DOHH2 (cell line): ENCODE measurements around the gene LAPTM5.

ENCODE experiments used
- H3F3A ChIP-seq: fragments of 200-600 bp; sonication (generic), shearing (Covaris generic); 2 replicates; pipeline ENCODE4 v1.6.0; 2016; ENCODE audit warnings: antibody characterized with exemption, mild to moderate bottlenecking; ENCODE audit not compliant: control insufficient read depth, insufficient read depth
- H3K27ac ChIP-seq: fragments of 200-600 bp; sonication (generic); 2 replicates; pipeline ENCODE4 v1.5.1; 2014; ENCODE audit warnings: low read depth, mild to moderate bottlenecking, low read length, moderate library complexity
- H3K27me3 ChIP-seq: fragments of 200-600 bp; sonication (generic); 2 replicates; pipeline ENCODE4 v1.6.1; 2014; ENCODE audit warnings: mild to moderate bottlenecking, low read length, mixed read lengths; ENCODE audit not compliant: control insufficient read depth
- H3K36me3 ChIP-seq: fragments of 200-600 bp; sonication (generic); 2 replicates; pipeline ENCODE4 v1.6.1; 2014; ENCODE audit warnings: mild to moderate bottlenecking, low read length, moderate library complexity, mixed read lengths; ENCODE audit not compliant: control insufficient read depth
- H3K4me1 ChIP-seq: fragments of 200-600 bp; sonication (generic); 2 replicates; pipeline ENCODE4 v1.6.1; 2014; ENCODE audit warnings: mild to moderate bottlenecking, low read length, mixed read lengths; ENCODE audit not compliant: control insufficient read depth
- H3K4me2 ChIP-seq: fragments of 200-600 bp; sonication (generic); 2 replicates; pipeline ENCODE4 v1.6.0; 2014; ENCODE audit warnings: mild to moderate bottlenecking, low read length, moderate library complexity
- H3K4me3 ChIP-seq: fragments of 200-600 bp; sonication (generic); 2 replicates; pipeline ENCODE4 v1.5.1; 2014; ENCODE audit warnings: mild to moderate bottlenecking, low read length, mixed read lengths
- H3K79me2 ChIP-seq: fragments of 200-600 bp; sonication (generic); 2 replicates; pipeline ENCODE4 v1.6.1; 2014; ENCODE audit warnings: mild to moderate bottlenecking, low read length, mixed read lengths; ENCODE audit not compliant: control insufficient read depth
- H3K9me2 ChIP-seq: fragments of 200-600 bp; sonication (generic); replicated peaks from 2 replicates; pipeline ENCODE4 v1.6.1; 2014; ENCODE audit warnings: mild to moderate bottlenecking, low read length, mixed read lengths; ENCODE audit not compliant: control insufficient read depth
- H3K9me3 ChIP-seq: fragments of 200-600 bp; sonication (generic); 2 replicates; pipeline ENCODE4 v1.6.1; 2014; ENCODE audit warnings: antibody characterized with exemption, low read length, mixed read lengths; ENCODE audit not compliant: control insufficient read depth, insufficient read depth
- H4K20me1 ChIP-seq: fragments of 200-600 bp; sonication (generic); 2 replicates; pipeline ENCODE4 v1.6.0; 2014; ENCODE audit warnings: low read depth, mild to moderate bottlenecking, antibody characterized with exemption, low read length, moderate library complexity; ENCODE audit not compliant: control insufficient read depth, insufficient read depth
- EZH2phosphoT487 ChIP-seq: fragments of 200-600 bp; sonication (generic); IDR thresholded peaks from 2 replicates; pipeline ENCODE4 v1.6.1; 2017; ENCODE audit warnings: borderline replicate concordance, mild to moderate bottlenecking, antibody characterized with exemption, low read length, moderate library complexity, mixed read lengths
- TF ChIP-seq, protein P1 (sequence below): fragments of 200-600 bp; sonication (generic); IDR thresholded peaks from one replicate; pipeline ENCODE4 v1.5.1; 2014; ENCODE audit warnings: antibody characterized with exemption, mild to moderate bottlenecking, low read depth, low read length; ENCODE audit not compliant: poor library complexity, severe bottlenecking

LAPTM5 gene

GRCh38 chr1:30786264-30786991 is 28.9 kb upstream of the LAPTM5 start:
- no peaks in the 10 kb centered on the region for H3F3A ChIP-seq
- no peak for TF ChIP-seq EZH2phosphoT487
- TF ChIP-seq, protein P1, sequence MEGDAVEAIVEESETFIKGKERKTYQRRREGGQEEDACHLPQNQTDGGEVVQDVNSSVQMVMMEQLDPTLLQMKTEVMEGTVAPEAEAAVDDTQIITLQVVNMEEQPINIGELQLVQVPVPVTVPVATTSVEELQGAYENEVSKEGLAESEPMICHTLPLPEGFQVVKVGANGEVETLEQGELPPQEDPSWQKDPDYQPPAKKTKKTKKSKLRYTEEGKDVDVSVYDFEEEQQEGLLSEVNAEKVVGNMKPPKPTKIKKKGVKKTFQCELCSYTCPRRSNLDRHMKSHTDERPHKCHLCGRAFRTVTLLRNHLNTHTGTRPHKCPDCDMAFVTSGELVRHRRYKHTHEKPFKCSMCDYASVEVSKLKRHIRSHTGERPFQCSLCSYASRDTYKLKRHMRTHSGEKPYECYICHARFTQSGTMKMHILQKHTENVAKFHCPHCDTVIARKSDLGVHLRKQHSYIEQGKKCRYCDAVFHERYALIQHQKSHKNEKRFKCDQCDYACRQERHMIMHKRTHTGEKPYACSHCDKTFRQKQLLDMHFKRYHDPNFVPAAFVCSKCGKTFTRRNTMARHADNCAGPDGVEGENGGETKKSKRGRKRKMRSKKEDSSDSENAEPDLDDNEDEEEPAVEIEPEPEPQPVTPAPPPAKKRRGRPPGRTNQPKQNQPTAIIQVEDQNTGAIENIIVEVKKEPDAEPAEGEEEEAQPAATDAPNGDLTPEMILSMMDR = no peak
- no peak overlapping the region for H3K4me2 ChIP-seq

GRCh38 chr1:30785714-30786113 is 28.1 kb upstream of the LAPTM5 start:
- Histone ChIP-seq H3K36me3 (no peaks in the 10 kb centered on the region), H3K9me3 (no peaks in the 10 kb centered on the region), H4K20me1 (no peaks in the 10 kb centered on the region), H3K4me1 (peaks cover 21% of the 10 kb centered on the region), H3K27me3 (peaks cover 31% of the 10 kb centered on the region), H3K4me2 (no peak overlapping the region), H3F3A (no peaks in the 10 kb centered on the region), H3K79me2 (no peaks in the 10 kb centered on the region), H3K27ac (no peak overlapping the region), H3K4me3 (no peak overlapping the region), H3K9me2 (no peaks in the 10 kb centered on the region)
- TF ChIP-seq, protein P1 = no peak
- TF ChIP-seq EZH2phosphoT487 = no peak

More at GRCh38 chr1:30786264-30786991, 28.9 kb upstream of the LAPTM5 start:
- no peak overlapping the region for H3K27ac ChIP-seq
- no peaks in the 10 kb centered on the region for H3K9me2 ChIP-seq
- no peaks in the 10 kb centered on the region for H3K9me3 ChIP-seq
- H3K4me3 ChIP-seq = no peak overlapping the region
- H3K27me3 ChIP-seq = peaks cover 38% of the 10 kb centered on the region
- H3K36me3 ChIP-seq = no peaks in the 10 kb centered on the region
- H4K20me1 ChIP-seq = no peaks in the 10 kb centered on the region
- H3K79me2 ChIP-seq = no peaks in the 10 kb centered on the region
- peaks cover 25% of the 10 kb centered on the region for H3K4me1 ChIP-seq

DNA sequence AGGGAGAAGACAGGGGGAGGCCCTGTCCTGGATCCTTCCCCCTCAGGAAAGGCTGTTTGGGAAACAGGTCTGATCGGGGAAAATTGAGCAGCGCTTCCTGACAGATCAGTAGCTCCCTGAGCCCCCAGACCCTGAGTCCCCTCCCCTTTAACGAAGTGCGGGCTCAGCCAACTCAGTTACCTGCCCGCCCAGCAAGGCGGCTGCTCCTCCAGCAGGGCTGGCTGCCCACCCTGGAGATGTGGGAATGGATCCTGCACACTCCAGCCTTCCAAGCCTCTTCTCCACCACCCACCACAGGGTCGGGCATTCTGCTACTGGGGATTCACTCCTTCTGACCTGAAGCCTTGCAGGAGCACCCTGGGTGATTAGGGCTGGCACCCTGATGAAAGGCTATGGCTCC is 27.6 kb upstream of the LAPTM5 start:
- Histone ChIP-seq H3K27me3 (peaks cover 28% of the 10 kb centered on the region), H3K79me2 (no peaks in the 10 kb centered on the region), H3K27ac (no peak overlapping the region), H3F3A (no peaks in the 10 kb centered on the region), H3K9me3 (no peaks in the 10 kb centered on the region), H3K4me2 (no peak overlapping the region), H3K9me2 (no peaks in the 10 kb centered on the region), H3K4me1 (peaks cover 23% of the 10 kb centered on the region), H3K36me3 (no peaks in the 10 kb centered on the region), H3K4me3 (no peak overlapping the region), H4K20me1 (no peaks in the 10 kb centered on the region)
- no peak for TF ChIP-seq EZH2phosphoT487
- TF ChIP-seq, protein P1 = no peak
